Stimulated activated CD8-positive, alpha-beta memory T cell treated with anti-CD3 and anti-CD28 coated beads, Interleukin-4, amount 100 ng/mL, for 4 hours (primary cell): ENCODE data around the gene DBT.
"Not testable (repeated sequence)": the region's sequence is repeated elsewhere in the genome, so short reads cannot be mapped to it uniquely, and the experiment has no call there.

Experiments used
- DNase-seq, 2 donors: peaks; one replicate each; pipeline ENCODE4 v3.0.0-alpha.2; 2020; ENCODE audit warnings: low read depth in 2 of 2, low spot score in 1 of 2

Gene DBT

GRCh38 chr1:100250807-100251206, 1.2 kb upstream of the DBT start:
- no peak for DNase-seq

- no peak for DNase-seq
Measured at GRCh38 chr1:100250264-100250663, 630 bp upstream of the DBT start.

- no peak for DNase-seq
Measured at GRCh38 chr1:100249155-100249536, 488 bp downstream of the DBT start.

- no peak for DNase-seq
Measured at GRCh38 chr1:100246738-100247137, 2.9 kb downstream of the DBT start.

DNA sequence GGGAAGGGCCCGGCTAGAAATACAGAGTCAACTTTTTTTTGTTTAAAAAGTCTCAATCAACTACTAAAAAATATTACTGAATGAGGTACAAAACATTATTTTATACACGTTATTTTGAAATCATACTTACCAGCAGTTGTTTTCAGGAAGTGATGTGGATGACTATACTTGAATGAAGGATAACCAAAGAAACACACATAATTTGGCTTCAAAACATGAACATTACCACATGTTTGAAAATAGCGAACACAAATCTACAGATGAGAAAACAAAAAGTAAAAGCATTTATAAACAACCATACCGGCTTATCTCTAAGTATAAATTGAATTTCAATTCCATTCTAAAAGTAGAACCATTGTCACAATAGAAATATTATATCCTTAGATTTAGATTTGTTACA, 9.0 kb downstream of the DBT start:
- DNase-seq: no peak

GRCh38 chr1:100239961-100240360, 9.7 kb downstream of the DBT start:
- no peak for DNase-seq

- no peak for DNase-seq
Measured at GRCh38 chr1:100237091-100237490, 12.5 kb downstream of the DBT start.

DNA sequence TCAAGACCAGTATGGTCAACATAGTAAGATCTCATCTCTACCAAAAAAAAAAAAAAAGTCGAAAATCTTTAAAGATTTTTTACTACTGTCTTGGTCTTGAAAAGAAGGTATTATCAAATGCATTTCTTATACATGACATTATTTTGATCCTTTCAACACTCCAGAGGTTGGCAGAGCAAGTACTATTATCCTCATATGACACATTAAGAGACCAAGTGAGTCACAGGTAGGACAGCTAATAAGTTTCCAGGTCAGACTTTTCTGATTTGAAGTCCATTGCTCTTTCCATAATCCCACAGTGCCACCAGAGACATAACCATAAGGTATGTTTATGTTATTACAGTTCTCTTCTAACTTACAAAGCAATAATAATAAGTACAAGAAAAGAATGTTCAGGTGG, 15.2 kb downstream of the DBT start:
- no peak for DNase-seq

DNA sequence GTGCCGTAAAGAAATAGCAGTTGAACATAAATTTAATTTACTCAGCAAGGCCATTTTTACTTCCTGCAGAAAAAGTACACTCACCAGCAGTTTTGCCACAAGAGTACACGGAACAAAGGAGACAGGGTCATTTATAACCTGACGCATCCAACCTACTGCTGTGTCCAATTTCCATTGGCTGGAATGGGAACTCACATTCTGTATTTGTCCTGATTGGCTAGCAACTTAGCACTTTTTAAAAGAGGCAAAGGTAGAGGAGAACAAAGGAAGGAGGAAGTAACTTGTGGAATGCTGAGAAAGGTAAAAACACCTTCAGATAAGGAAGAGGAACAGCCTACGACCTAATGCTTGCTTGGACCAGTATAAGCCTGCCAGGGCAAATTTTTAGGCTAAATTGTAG, 16.1 kb downstream of the DBT start:
- DNase-seq: not testable (repeated sequence)

GRCh38 chr1:100232156-100232555, 17.5 kb downstream of the DBT start:
- no peak for DNase-seq

- DNase-seq: no peak
Measured at GRCh38 chr1:100231721-100232120, 17.9 kb downstream of the DBT start.

- DNase-seq: no peak
Measured at GRCh38 chr1:100230765-100231164, 18.9 kb downstream of the DBT start.

DNA sequence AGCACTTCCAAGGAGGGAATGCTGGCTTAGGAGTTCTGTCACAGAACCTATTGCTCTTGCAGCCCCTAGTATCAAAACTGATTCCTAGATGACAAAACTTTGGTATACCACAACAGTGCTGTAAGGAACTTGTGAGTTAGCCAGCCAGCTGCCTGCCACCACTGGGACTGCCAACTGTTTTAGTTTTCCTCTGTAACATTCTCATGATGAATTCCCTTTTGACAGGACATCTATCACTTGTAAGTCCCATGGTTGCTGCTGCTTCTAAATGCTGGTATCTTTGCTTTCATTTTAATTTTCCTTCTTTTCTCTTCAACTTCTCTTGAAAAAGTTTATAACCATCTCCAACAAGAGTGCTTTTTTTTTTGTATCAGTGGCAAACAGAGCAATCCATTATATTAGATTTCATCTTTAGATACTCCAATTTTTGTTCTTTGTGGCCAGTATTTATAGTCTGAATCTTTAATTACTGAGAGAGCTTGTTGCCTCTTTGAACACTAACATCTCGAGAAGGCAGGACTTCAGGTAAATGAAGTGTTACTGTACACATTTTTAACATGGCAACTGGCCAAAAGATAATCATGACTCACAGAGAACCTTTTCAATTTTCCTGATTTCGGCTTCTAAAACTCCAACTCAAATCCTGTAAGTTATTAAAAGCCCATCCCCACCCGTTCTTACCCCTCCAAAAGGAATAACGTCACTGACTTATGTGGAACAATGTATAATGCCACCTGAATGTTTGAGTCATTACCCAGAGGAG, 19.8 kb downstream of the DBT start:
- DNase-seq: no peak

DNA sequence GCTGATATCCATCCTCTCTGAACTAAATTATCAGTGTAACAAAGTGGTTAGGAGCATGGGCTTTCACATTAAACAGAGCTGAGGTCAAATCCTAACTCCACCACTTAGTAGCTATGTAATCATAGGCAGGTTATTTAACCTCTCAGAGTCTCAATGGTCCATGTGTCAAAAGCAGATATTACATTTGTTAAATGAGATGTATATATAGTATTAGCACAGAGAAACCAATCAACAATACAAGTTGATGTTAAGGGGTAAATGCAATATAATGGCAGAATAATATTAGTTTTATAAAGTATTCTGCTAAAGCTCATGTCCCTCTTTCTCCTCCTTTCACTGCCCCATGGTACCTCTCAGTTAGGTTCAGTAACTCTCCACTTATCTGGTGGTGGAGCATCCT, 27.2 kb downstream of the DBT start:
- no peak for DNase-seq

- no peak for DNase-seq
Measured at GRCh38 chr1:100219883-100220282, 29.8 kb downstream of the DBT start.

- DNase-seq: no peak
Measured at GRCh38 chr1:100219457-100219856, 30.2 kb downstream of the DBT start.

- no peak for DNase-seq
Measured at GRCh38 chr1:100217834-100218233, 31.8 kb downstream of the DBT start.

DNA sequence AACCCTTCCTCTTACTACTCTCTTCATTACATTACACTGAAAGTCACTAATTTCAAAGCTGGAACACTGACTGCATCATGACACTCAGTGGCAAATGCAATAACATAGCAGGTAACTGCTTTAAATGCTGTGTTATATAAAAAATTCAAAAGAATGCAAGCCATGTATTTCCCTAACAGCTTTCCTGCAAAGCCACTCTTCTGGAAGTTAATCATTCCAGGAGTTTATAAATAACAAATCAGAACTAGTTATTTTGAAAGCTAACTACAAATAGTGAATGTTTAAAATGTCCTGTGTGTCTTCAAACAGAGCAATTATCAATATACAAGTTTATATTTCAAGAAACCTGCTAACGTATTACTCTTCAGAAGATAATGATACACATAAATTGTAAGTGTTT, 34.5 kb downstream of the DBT start:
- no peak for DNase-seq

GRCh38 chr1:100213141-100213540, 36.5 kb downstream of the DBT start:
- DNase-seq: no peak

DNA sequence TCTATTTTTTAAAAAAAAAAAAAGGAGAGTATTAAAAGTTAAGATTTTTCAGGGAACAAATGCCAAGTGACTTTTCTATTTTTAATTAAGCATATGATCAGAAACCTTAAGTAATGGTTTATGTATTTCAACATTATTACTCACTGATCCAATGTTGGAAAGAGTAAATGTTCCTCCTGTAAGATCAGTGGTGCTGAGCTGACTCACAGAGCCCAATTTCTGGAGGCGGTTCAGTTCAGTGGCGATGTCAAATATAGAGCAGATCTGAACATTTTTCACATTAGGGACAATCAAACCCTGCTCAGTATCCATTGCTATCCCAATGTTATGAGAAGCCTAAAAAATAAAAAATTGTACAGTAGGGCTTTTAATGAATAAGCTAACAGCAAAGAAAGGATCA, 43.3 kb downstream of the DBT start:
- no peak for DNase-seq

DNA sequence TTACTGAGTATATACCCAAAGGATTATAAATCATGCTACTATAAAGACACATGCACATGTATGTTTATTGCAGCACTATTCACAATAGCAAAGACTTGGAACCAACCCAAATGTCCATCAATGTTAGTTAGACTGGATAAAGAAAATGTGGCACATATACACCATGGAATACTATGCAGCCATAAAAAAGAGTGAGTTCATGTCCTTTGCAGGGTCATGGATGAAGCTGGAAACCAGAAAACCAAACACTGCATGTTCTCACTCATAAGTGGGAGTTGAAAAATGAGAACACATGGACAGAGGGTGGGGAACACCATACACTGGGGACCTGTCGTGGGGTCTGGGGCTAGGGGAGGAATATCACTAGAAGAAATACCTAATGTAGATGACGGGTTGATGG, 44.0 kb downstream of the DBT start:
- DNase-seq: not testable (repeated sequence)

- DNase-seq: not testable (repeated sequence)
Measured at GRCh38 chr1:100205103-100205502, 44.5 kb downstream of the DBT start.

DNA sequence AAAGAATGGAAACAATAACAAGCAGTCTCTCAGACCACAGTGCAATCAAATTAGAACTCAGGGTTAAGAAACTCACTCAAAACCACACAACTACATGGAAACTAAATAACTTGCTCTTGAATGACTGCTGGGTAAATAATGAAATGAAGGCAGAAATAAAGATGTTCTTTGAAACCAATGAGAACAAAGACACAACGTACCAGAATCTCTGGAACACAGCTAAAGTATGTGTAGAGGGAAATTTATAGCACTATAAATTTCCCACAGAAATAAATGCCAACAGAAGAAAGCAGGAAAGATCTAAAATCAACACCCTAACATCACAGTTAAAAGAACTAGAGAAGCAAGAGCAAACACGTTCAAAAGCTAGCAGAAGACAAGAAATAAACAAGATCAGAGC, 46.9 kb downstream of the DBT start:
- not testable (repeated sequence) for DNase-seq
